A673 (cell line): ENCODE data around the gene COMT. TPM values are rescaled to one million over a fixed set of nuclear protein-coding genes. Genes with fewer than 3 reads are reported as not detected.
A peak's percentile ranks its signal among the peaks of the same experiment; 100 is the strongest.

Experiments
- BruUV-seq: library from RNA; stranded (reverse); fragments of 400-500 nt; replicated peaks from 2 replicates; lab custom pipeline; 2021; lab: Mats Ljungman, UMichigan
- CTCF ChIA-PET: fragments of 300-600 bp; sonication (Branson Sonifier 250); formaldehyde crosslinking; loops from one replicate; lab custom pipeline; 2022; ENCODE audit warnings: antibody characterized with exemption; lab: Charles Lee
- POLR2A ChIA-PET: fragments of 300-600 bp; sonication (Branson Sonifier 250); formaldehyde crosslinking; loops from one replicate; lab custom pipeline; 2022; ENCODE audit warnings: antibody characterized with exemption; ENCODE audit not compliant: low non-redundant PET; lab: Charles Lee
- DNase-seq: peaks from one replicate; pipeline ENCODE4 v3.0.0-alpha.2; 2015; ENCODE audit warnings: low spot score
- H3K27ac ChIP-seq: fragments of 200-600 bp; sonication (generic); 2 replicates; pipeline ENCODE4 v1.5.1; 2016; ENCODE audit warnings: mixed run types, low read depth, mild to moderate bottlenecking, mixed read lengths, antibody characterized with exemption, low read length; ENCODE audit not compliant: poor library complexity, severe bottlenecking
- H3K27me3 ChIP-seq: fragments of 200-600 bp; sonication (generic); replicated peaks from 2 replicates; pipeline ENCODE4 v1.6.1; 2017; ENCODE audit warnings: mixed run types, low read depth, mild to moderate bottlenecking, mixed read lengths, antibody characterized with exemption, low read length; ENCODE audit not compliant: insufficient read depth, poor library complexity
- H3K36me3 ChIP-seq: fragments of 200-600 bp; sonication (generic); 2 replicates; pipeline ENCODE4 v1.6.1; 2016; ENCODE audit warnings: mixed run types, mild to moderate bottlenecking, mixed read lengths, antibody characterized with exemption, low read length; ENCODE audit not compliant: insufficient read depth, poor library complexity, severe bottlenecking
- H3K4me1 ChIP-seq: fragments of 200-600 bp; sonication (generic); 2 replicates; pipeline ENCODE4 v1.6.1; 2017; ENCODE audit warnings: mixed run types, mild to moderate bottlenecking, mixed read lengths, antibody characterized with exemption, low read length; ENCODE audit not compliant: insufficient read depth, poor library complexity, severe bottlenecking
- H3K4me3 ChIP-seq: fragments of 200-600 bp; sonication (generic); 2 replicates; pipeline ENCODE4 v1.5.1; 2016; ENCODE audit warnings: low read depth, mixed run types, mild to moderate bottlenecking, mixed read lengths, low read length; ENCODE audit not compliant: poor library complexity, severe bottlenecking
- H3K9me3 ChIP-seq: fragments of 200-600 bp; sonication (generic); 2 replicates; pipeline ENCODE4 v1.6.1; 2016; ENCODE audit warnings: mixed run types, low read depth, mild to moderate bottlenecking, mixed read lengths, antibody characterized with exemption, low read length; ENCODE audit not compliant: poor library complexity, severe bottlenecking
- CTCF ChIP-seq: fragments of 300-800, 200-600 bp; sonication (generic); conservative IDR thresholded peaks from 2 replicates; pipeline ENCODE4 v1.5.1; 2017; ENCODE audit warnings: low read depth, mild to moderate bottlenecking, antibody characterized with exemption, low read length, moderate library complexity, mixed read lengths
- EZH2 ChIP-seq: fragments of 200-600 bp; sonication (generic); IDR thresholded peaks from 2 replicates; pipeline ENCODE4 v1.6.1; 2017; ENCODE audit warnings: borderline replicate concordance, low read depth, mild to moderate bottlenecking, mixed read lengths, antibody characterized with exemption, low read length; ENCODE audit not compliant: poor library complexity, severe bottlenecking
- intact Hi-C: fragments of 100-400 bp; cut with micrococcal nuclease; formaldehyde crosslinking; loops from one replicate; pipeline ENCODE4 v1.10.0; 2022; ENCODE audit not compliant: unreplicated experiment
- total RNA-seq: library from RNA; stranded (reverse); gene quantifications from 2 replicates; pipeline ENCODE4 v1.2.3, GENCODE V29; 2021

The COMT gene
- total RNA-seq, 1 experiment from 2014 or later = 87.8 TPM

GRCh38 chr22:19958083-19959042, 16.8 kb downstream of the COMT start:
- intact Hi-C loops = loop anchor here (5.0 kb wide), 1 partner anchor 226 kb away; no protein-coding TSS in a partner anchor
- no TSS peak for BruUV-seq
- ChIA-PET CTCF (interaction anchor here (0.6 to 1.2 kb wide), 4 partner anchors 55 to 228 kb away, joined by 3 to 5 read pairs (median 4); no protein-coding TSS in a partner anchor), POLR2A (interaction anchor here (0.7 kb wide), 1 partner anchor 9 kb away, joined by 7 read pairs; no protein-coding TSS in a partner anchor)
- Histone ChIP-seq H3K4me1 (peaks cover 23% of the 10 kb centered on the region), H3K9me3 (no peaks in the 10 kb centered on the region), H3K4me3 (no peak overlapping the region), H3K36me3 (no peaks in the 10 kb centered on the region), H3K27me3 (no peaks in the 10 kb centered on the region), H3K27ac (no peak overlapping the region)
- no peak for DNase-seq
- TF ChIP-seq EZH2 = no peak
- TF ChIP-seq CTCF = no peak

GRCh38 chr22:19959043-19959586, 17.5 kb downstream of the COMT start:
- intact Hi-C loops = loop anchor here (5.0 kb wide), 1 partner anchor 227 kb away; no protein-coding TSS in a partner anchor
- POLR2A ChIA-PET = interaction anchor here (0.7 kb wide), 1 partner anchor 10 kb away, joined by 7 read pairs; no protein-coding TSS in a partner anchor
- H3K27ac ChIP-seq = peak overlapping the region; percentile 71
- TF ChIP-seq EZH2 = no peak
- TF ChIP-seq CTCF = no peak
- H3K4me3 ChIP-seq = peak overlapping the region; percentile 25
- no peaks in the 10 kb centered on the region for H3K27me3 ChIP-seq
- no peaks in the 10 kb centered on the region for H3K9me3 ChIP-seq
- no TSS peak for BruUV-seq
- H3K36me3 ChIP-seq = peaks cover 4% of the 10 kb centered on the region
- peak; percentile 86 for DNase-seq
- peaks cover 23% of the 10 kb centered on the region for H3K4me1 ChIP-seq
- CTCF ChIA-PET = interaction anchor here (0.6 to 1.2 kb wide), 2 partner anchors 169 to 229 kb away, joined by 3 to 5 read pairs; no protein-coding TSS in a partner anchor
